H9 (cell line): ENCODE results near the gene EPHB6. TPM values are rescaled to one million over a fixed set of nuclear protein-coding genes. Genes with fewer than 3 reads are reported as not detected.

Source experiments
- DNase-seq: peaks from one replicate; pipeline ENCODE4 v3.0.0-alpha.2; 2017
- H2AFZ ChIP-seq: one replicate; pipeline ENCODE4 v1.6.1; 2013; ENCODE audit warnings: mild to moderate bottlenecking, low read length, control low read depth, moderate library complexity
- H2AK5ac ChIP-seq: 2 replicates; pipeline ENCODE4 v1.6.1; 2013; ENCODE audit warnings: low read length, control low read depth, mixed read lengths; ENCODE audit not compliant: insufficient read length
- H2BK120ac ChIP-seq: one replicate; pipeline ENCODE4 v1.6.1; 2013; ENCODE audit warnings: low read depth, mild to moderate bottlenecking, low read length, control low read depth, inconsistent platforms; ENCODE audit not compliant: poor library complexity, severe bottlenecking
- H2BK12ac ChIP-seq: 2 replicates; pipeline ENCODE4 v1.6.1; 2013; ENCODE audit warnings: low read length, control low read depth, mixed read lengths, low read depth; ENCODE audit not compliant: insufficient read length
- H2BK15ac ChIP-seq: 2 replicates; pipeline ENCODE4 v1.6.1; 2013; ENCODE audit warnings: low read depth, low read length, control low read depth
- H2BK20ac ChIP-seq: one replicate; pipeline ENCODE4 v1.6.1; 2013; ENCODE audit warnings: low read depth, mild to moderate bottlenecking, low read length, control low read depth, inconsistent platforms; ENCODE audit not compliant: poor library complexity, severe bottlenecking
- H2BK5ac ChIP-seq: 2 replicates; pipeline ENCODE4 v1.6.1; 2013; ENCODE audit warnings: low read length, control low read depth, mixed read lengths; ENCODE audit not compliant: insufficient read length
- H3K14ac ChIP-seq: 2 replicates; pipeline ENCODE4 v1.6.1; 2013; ENCODE audit warnings: low read length, control low read depth; ENCODE audit not compliant: insufficient read depth
- H3K18ac ChIP-seq: 2 replicates; pipeline ENCODE4 v1.6.1; 2013; ENCODE audit warnings: low read depth, mild to moderate bottlenecking, mixed read lengths, low read length, control low read depth; ENCODE audit not compliant: insufficient read length
- H3K23ac ChIP-seq: 2 replicates; pipeline ENCODE4 v1.6.1; 2013; ENCODE audit warnings: low read length, control low read depth, mixed read lengths, low read depth; ENCODE audit not compliant: insufficient read length
- H3K23me2 ChIP-seq: 2 replicates; pipeline ENCODE4 v1.6.1; 2013; ENCODE audit warnings: low read depth, mild to moderate bottlenecking, mixed read lengths, low read length, control low read depth; ENCODE audit not compliant: insufficient read length, poor library complexity, severe bottlenecking
- H3K27ac ChIP-seq: 2 replicates; pipeline ENCODE4 v1.5.1; 2013; ENCODE audit warnings: low read length, control low read depth, mixed read lengths, low read depth; ENCODE audit not compliant: insufficient read length
- H3K27me3 ChIP-seq: 2 replicates; pipeline ENCODE4 v1.6.1; 2013; ENCODE audit warnings: low read length, control low read depth, inconsistent platforms; ENCODE audit not compliant: insufficient read depth
- H3K4ac ChIP-seq: 2 replicates; pipeline ENCODE4 v1.6.1; 2013; ENCODE audit warnings: low read depth, mild to moderate bottlenecking, control low read depth, inconsistent platforms, low read length, moderate library complexity
- H3K4me1 ChIP-seq: 2 replicates; pipeline ENCODE4 v1.6.1; 2013; ENCODE audit warnings: low read length, control low read depth, inconsistent platforms; ENCODE audit not compliant: insufficient read depth
- H3K4me2 ChIP-seq: 2 replicates; pipeline ENCODE4 v1.6.1; 2013; ENCODE audit warnings: low read length, control low read depth, mixed read lengths; ENCODE audit not compliant: insufficient read length, insufficient read depth
- H3K56ac ChIP-seq: 2 replicates; pipeline ENCODE4 v1.6.1; 2013; ENCODE audit warnings: low read depth, mild to moderate bottlenecking, mixed read lengths, low read length, control low read depth; ENCODE audit not compliant: insufficient read length
- H3K79me1 ChIP-seq: 2 replicates; pipeline ENCODE4 v1.6.1; 2013; ENCODE audit warnings: low read depth, mild to moderate bottlenecking, moderate library complexity, low read length, control low read depth, inconsistent platforms; ENCODE audit not compliant: insufficient read depth, poor library complexity, severe bottlenecking
- H3K79me2 ChIP-seq: 2 replicates; pipeline ENCODE4 v1.6.1; 2013; ENCODE audit warnings: low read length, control low read depth, inconsistent platforms; ENCODE audit not compliant: insufficient read depth
- H3K9ac ChIP-seq: 2 replicates; pipeline ENCODE4 v1.6.1; 2013; ENCODE audit warnings: low read length, control low read depth, mixed read lengths; ENCODE audit not compliant: insufficient read length; ENCODE audit errors: extremely low read depth
- H3K9me3 ChIP-seq: one replicate; pipeline ENCODE4 v1.6.1; 2013; ENCODE audit warnings: low read depth, low read length, inconsistent platforms; ENCODE audit not compliant: control insufficient read depth
- H3T11ph ChIP-seq: one replicate; pipeline ENCODE4 v1.6.1; 2013; ENCODE audit warnings: mild to moderate bottlenecking, low read length, control low read depth, inconsistent platforms
- H4K20me1 ChIP-seq: one replicate; pipeline ENCODE4 v1.6.1; 2013; ENCODE audit not compliant: control insufficient read depth, insufficient read length, insufficient read depth
- H4K5ac ChIP-seq: 2 replicates; pipeline ENCODE4 v1.6.1; 2013; ENCODE audit warnings: low read depth, mild to moderate bottlenecking, mixed read lengths, low read length, control low read depth; ENCODE audit not compliant: insufficient read length
- H4K8ac ChIP-seq: replicated peaks from 2 replicates; pipeline ENCODE4 v1.6.1; 2013; ENCODE audit warnings: low read length, control low read depth, mixed read lengths, low read depth; ENCODE audit not compliant: insufficient read length
- H4K91ac ChIP-seq: 2 replicates; pipeline ENCODE4 v1.6.1; 2013; ENCODE audit warnings: low read depth, mild to moderate bottlenecking, moderate library complexity, mixed read lengths, low read length, control low read depth; ENCODE audit not compliant: insufficient read length
- H3K27ac Mint-ChIP-seq, 3 experiments: 2 replicates in 2 of 3; 3 replicates in 1 of 3; pipeline ENCODE4 v1.8.0; 2020 to 2021; ENCODE audit warnings: mixed read lengths in 3 of 3, mild to moderate bottlenecking in 1 of 3, moderate library complexity in 1 of 3
- H3K27me3 Mint-ChIP-seq: 2 replicates; pipeline ENCODE4 v1.8.0; 2021; ENCODE audit warnings: low read depth, mild to moderate bottlenecking, moderate library complexity, mixed read lengths
- H3K36me3 Mint-ChIP-seq, 3 experiments: 2 replicates in 2 of 3; 3 replicates in 1 of 3; pipeline ENCODE4 v1.8.0; 2020 to 2021; ENCODE audit warnings: low read depth in 3 of 3, mixed read lengths in 3 of 3; ENCODE audit not compliant: insufficient read depth in 1 of 3
- H3K4me1 Mint-ChIP-seq, 2 experiments: 2 replicates each; pipeline ENCODE4 v1.8.0; 2020; ENCODE audit warnings: mixed read lengths in 2 of 2
- H3K4me3 Mint-ChIP-seq, 2 experiments: 2 replicates in 1 of 2; 3 replicates in 1 of 2; pipeline ENCODE4 v1.8.0; 2020 to 2021; ENCODE audit warnings: mild to moderate bottlenecking in 2 of 2, mixed read lengths in 2 of 2, moderate library complexity in 1 of 2
- H3K9me3 Mint-ChIP-seq, 2 experiments: 2 replicates in 1 of 2; 3 replicates in 1 of 2; pipeline ENCODE4 v1.8.0; 2020; ENCODE audit warnings: mild to moderate bottlenecking in 2 of 2, mixed read lengths in 2 of 2, moderate library complexity in 1 of 2
- CTCF ChIP-seq: fragments of 200-600 bp; sonication (generic); conservative IDR thresholded peaks from 3 replicates; pipeline ENCODE4 v1.8.0; 2021; ENCODE audit warnings: antibody characterized with exemption, mild to moderate bottlenecking
- WGBS: extraction: QIAGEN DNeasy Blood & Tissue Kit; methylation state at CpG from one replicate; pipeline ENCODE4 v1.1.7; 2013; ENCODE audit warnings: missing lambda C conversion rate, low lambda C conversion rate, mixed read lengths; ENCODE audit not compliant: insufficient read length; ENCODE audit errors: extremely low coverage; 5-methylcytosine and 5-hydroxymethylcytosine counted together
- total RNA-seq: library from RNA; stranded (reverse); gene quantifications from 2 replicates; pipeline ENCODE4 v1.2.1, GENCODE V29; 2021

EPHB6 gene
- total RNA-seq, 1 experiment from 2014 or later, result 9.7 TPM

- Histone ChIP-seq H4K91ac (no peak overlapping the region), H3K27me3 (peaks cover 4% of the 10 kb centered on the region; the same call in 1 of the 2 replicates), H4K8ac (no peak overlapping the region), H2BK5ac (no peak overlapping the region), H3K18ac (no peak overlapping the region), H3K4ac (no peak overlapping the region), H3K23ac (no peak overlapping the region), H3T11ph (no peak overlapping the region), H3K79me1 (no peaks in the 10 kb centered on the region), H2BK12ac (no peak overlapping the region), H3K56ac (no peak overlapping the region), H3K14ac (peak overlapping the region; percentile 68), H4K20me1 (no peaks in the 10 kb centered on the region), H2AFZ (no peak overlapping the region), H2BK15ac (no peak overlapping the region), H2BK20ac (no peak overlapping the region), H2BK120ac (no peak overlapping the region), H3K9me3 (no peaks in the 10 kb centered on the region), H3K4me1 (peaks cover 3% of the 10 kb centered on the region; the same call in 1 of the 2 replicates), H3K27ac (no peak overlapping the region), H3K4me2 (peak overlapping the region; percentile 79), H2AK5ac (no peak overlapping the region), H3K9ac (peak overlapping the region; percentile 3), H4K5ac (no peak overlapping the region), H3K79me2 (no peaks in the 10 kb centered on the region), H3K23me2 (peaks cover 17% of the 10 kb centered on the region)
- peak; percentile 78 for TF ChIP-seq CTCF
- Mint-ChIP-seq H3K4me3 (peak overlapping the region; percentile 85 to 92), H3K27me3 (peaks cover 23% of the 10 kb centered on the region), H3K9me3 (no peaks in the 10 kb centered on the region; a peak in 1 of 5 replicates), H3K27ac (no peak overlapping the region; a peak in 2 of 7 replicates), H3K4me1 (peaks cover 18 to 23% of the 10 kb centered on the region in 2 experiments), H3K36me3 (0 out of 7 replicates have a peak, but pooled peaks cover 0 to 4% (median 0%) of the 10 kb centered on the region in 3 experiments)
- peak; percentile 76 for DNase-seq
- no CpG with 5 or more reads among the region's 23 CpGs for WGBS
Observed at GRCh38 chr7:142853739-142854371, 1.0 kb upstream of the EPHB6 start.
